Thymus (tissue), 2 donors: Measurements from ENCODE around the gene THAP7. TPM values are rescaled to one million over a fixed set of nuclear protein-coding genes. Genes with fewer than 3 reads are reported as not detected.

ENCODE experiments used
- polyA plus RNA-seq: library from polyadenylated mRNA; stranded (reverse); fragments of 200-250 nt; gene quantifications from one replicate; pipeline ENCODE4 v1.2.3, GENCODE V29; 2013
- total RNA-seq: library from RNA; stranded (reverse); fragments of 120-200 nt; gene quantifications from one replicate; pipeline ENCODE4 v1.2.4, GENCODE V29; 2013
- donor health status: healthy.

Gene THAP7
- total and polyA plus RNA-seq, 2 donors: 26.2 to 40.3 TPM

Other genes starting within 250 kb of the THAP7 start
- 0.05 TPM for gene SERPIND1, start 228.0 kb downstream of the THAP7 start, total RNA-seq
- 0.11 TPM for gene SERPIND1, start 228.0 kb downstream of the THAP7 start, polyA plus RNA-seq
- gene PI4KA, start 143.3 kb downstream of the THAP7 start, total RNA-seq: 32.5 TPM
- 64.0 TPM for gene PI4KA, start 143.3 kb downstream of the THAP7 start, polyA plus RNA-seq
- gene SNAP29, start 143.1 kb downstream of the THAP7 start, total RNA-seq: 13.4 TPM
- 19.2 TPM for gene SNAP29, start 143.1 kb downstream of the THAP7 start, polyA plus RNA-seq
- 30.7 TPM for gene CRKL, start 84.7 kb downstream of the THAP7 start, total RNA-seq
- 21.9 TPM for gene CRKL, start 84.7 kb downstream of the THAP7 start, polyA plus RNA-seq
- 0.57 TPM for gene AIFM3, start 34.9 kb downstream of the THAP7 start, total RNA-seq
- 3.3 TPM for gene AIFM3, start 34.9 kb downstream of the THAP7 start, polyA plus RNA-seq
- gene LZTR1, start 19.8 kb downstream of the THAP7 start, total RNA-seq: 14.7 TPM
- gene LZTR1, start 19.8 kb downstream of the THAP7 start, polyA plus RNA-seq: 49.2 TPM
- 0.66 TPM for gene P2RX6, start 13.0 kb upstream of the THAP7 start, total RNA-seq
- 0.87 TPM for gene P2RX6, start 13.0 kb upstream of the THAP7 start, polyA plus RNA-seq
- gene SLC7A4, start 30.4 kb upstream of the THAP7 start, total RNA-seq: 0.19 TPM
- 0.37 TPM for gene SLC7A4, start 30.4 kb upstream of the THAP7 start, polyA plus RNA-seq
- not detected for gene LRRC74B, start 43.8 kb upstream of the THAP7 start, total RNA-seq
- 0.16 TPM for gene LRRC74B, start 43.8 kb upstream of the THAP7 start, polyA plus RNA-seq